ENCODE data around the gene RALGAPA1.
"Not testable (repeated sequence)": the region's sequence is repeated elsewhere in the genome, so short reads cannot be mapped to it uniquely, and the experiment has no call there.

The RALGAPA1 gene

GRCh38 chr14:35808638-35809563, at the start of gene RALGAPA1:
RALGAPA1 (minus strand) TSS chr14:35809295; CDS start chr14:35808835, 460 bp downstream.
- DNase-seq (ENCODE audit: low read depth in 4 of 4, low spot score in 1 of 4): peak; percentile 77 to 87 (median 83)

GRCh38 chr14:35858521-35859209, 49.6 kb upstream of the RALGAPA1 start:
- DNase-seq (ENCODE audit: low read depth in 4 of 4, low spot score in 1 of 4): no peak

GRCh38 chr14:35855876-35856481, 46.9 kb upstream of the RALGAPA1 start:
- DNase-seq (ENCODE audit: low read depth in 4 of 4, low spot score in 1 of 4): no peak

- DNase-seq (ENCODE audit: low read depth in 4 of 4, low spot score in 1 of 4): no peak
Measured at GRCh38 chr14:35854696-35855270, 45.7 kb upstream of the RALGAPA1 start.

- DNase-seq (ENCODE audit: low read depth in 4 of 4, low spot score in 1 of 4): no peak
Measured at GRCh38 chr14:35853225-35853624, 44.1 kb upstream of the RALGAPA1 start.

- no peak for DNase-seq (ENCODE audit: low read depth in 4 of 4, low spot score in 1 of 4)
Measured at GRCh38 chr14:35851823-35852222, 42.7 kb upstream of the RALGAPA1 start.

GRCh38 chr14:35849122-35849521, 40.0 kb upstream of the RALGAPA1 start:
- DNase-seq (ENCODE audit: low read depth in 4 of 4, low spot score in 1 of 4): no peak

GRCh38 chr14:35847636-35848035, 38.5 kb upstream of the RALGAPA1 start:
- no peak for DNase-seq (ENCODE audit: low read depth in 4 of 4, low spot score in 1 of 4)

- DNase-seq (ENCODE audit: low read depth in 4 of 4, low spot score in 1 of 4): no peak
Measured at GRCh38 chr14:35844494-35844893, 35.4 kb upstream of the RALGAPA1 start.

GRCh38 chr14:35842245-35842644, 33.1 kb upstream of the RALGAPA1 start:
- DNase-seq (ENCODE audit: low read depth in 4 of 4, low spot score in 1 of 4): not testable (repeated sequence)

- DNase-seq (ENCODE audit: low read depth in 4 of 4, low spot score in 1 of 4): not testable (repeated sequence)
Measured at GRCh38 chr14:35841704-35842103, 32.6 kb upstream of the RALGAPA1 start.

GRCh38 chr14:35835208-35835982, 26.3 kb upstream of the RALGAPA1 start:
- no peak for DNase-seq (ENCODE audit: low read depth in 4 of 4, low spot score in 1 of 4)

- DNase-seq (ENCODE audit: low read depth in 4 of 4, low spot score in 1 of 4): no peak
Measured at GRCh38 chr14:35829449-35829848, 20.4 kb upstream of the RALGAPA1 start.

GRCh38 chr14:35827678-35828472, 18.8 kb upstream of the RALGAPA1 start:
- DNase-seq (ENCODE audit: low read depth in 4 of 4, low spot score in 1 of 4): no peak

- DNase-seq (ENCODE audit: low read depth in 4 of 4, low spot score in 1 of 4): no peak
Measured at GRCh38 chr14:35826952-35827416, 17.9 kb upstream of the RALGAPA1 start.

- DNase-seq (ENCODE audit: low read depth in 4 of 4, low spot score in 1 of 4): peak; percentile 89 to 98 (median 93)
Measured at GRCh38 chr14:35826218-35826951, 17.3 kb upstream of the RALGAPA1 start, which contains the start of gene BRMS1L. BRMS1L (plus strand) TSS chr14:35826338; CDS start chr14:35826517, 179 bp downstream.

GRCh38 chr14:35825968-35826217, 16.8 kb upstream of the RALGAPA1 start:
- DNase-seq (ENCODE audit: low read depth in 4 of 4, low spot score in 1 of 4): no peak

- not testable (repeated sequence) for DNase-seq (ENCODE audit: low read depth in 4 of 4, low spot score in 1 of 4)
Measured at GRCh38 chr14:35824446-35825165, 15.5 kb upstream of the RALGAPA1 start.
